Ishikawa (cell line): ENCODE results near the gene CLK3.

Experiments
- CEBPB ChIP-seq: IDR thresholded peaks from 2 replicates; pipeline ENCODE4 v1.6.1; 2012
- CREB1 ChIP-seq: IDR thresholded peaks from 2 replicates; pipeline ENCODE4 v1.6.1; 2012; ENCODE audit warnings: low read depth
- EGR1 ChIP-seq: IDR thresholded peaks from 2 replicates; pipeline ENCODE4 v1.6.1; 2012
- EP300 ChIP-seq: IDR thresholded peaks from 2 replicates; pipeline ENCODE4 v1.6.1; 2012; ENCODE audit warnings: borderline replicate concordance
- FOXM1 ChIP-seq: IDR thresholded peaks from 2 replicates; pipeline ENCODE4 v1.6.1; 2012; ENCODE audit warnings: low read depth, borderline replicate concordance
- MAX ChIP-seq: IDR thresholded peaks from 2 replicates; pipeline ENCODE4 v1.6.1; 2012
- NFIC ChIP-seq: IDR thresholded peaks from 2 replicates; pipeline ENCODE4 v1.6.1; 2012
- RAD21 ChIP-seq: IDR thresholded peaks from 2 replicates; pipeline ENCODE4 v1.6.1; 2012; ENCODE audit warnings: low read depth
- REST ChIP-seq: IDR thresholded peaks from 2 replicates; pipeline ENCODE4 v1.6.1; 2012; ENCODE audit warnings: low read depth, mild to moderate bottlenecking
- TAF1 ChIP-seq: IDR thresholded peaks from 2 replicates; pipeline ENCODE4 v1.6.1; 2012; ENCODE audit warnings: low read depth, mild to moderate bottlenecking
- TCF12 ChIP-seq: IDR thresholded peaks from 2 replicates; pipeline ENCODE4 v1.6.1; 2012; ENCODE audit warnings: low read depth
- TEAD4 ChIP-seq: IDR thresholded peaks from 2 replicates; pipeline ENCODE4 v1.6.1; 2012
- USF1 ChIP-seq: IDR thresholded peaks from 2 replicates; pipeline ENCODE4 v1.6.1; 2012
- YY1 ChIP-seq: IDR thresholded peaks from 2 replicates; pipeline ENCODE4 v1.6.1; 2012; ENCODE audit warnings: low read depth
- ZBTB7A ChIP-seq: IDR thresholded peaks from 2 replicates; pipeline ENCODE4 v1.6.1; 2012; ENCODE audit warnings: low read depth

CLK3 gene

GRCh38 chr15:74628199-74628598, 12.6 kb downstream of the CLK3 start:
- TF ChIP-seq EGR1 = no peak
- TF ChIP-seq TAF1 = no peak
- no peak for TF ChIP-seq CEBPB
- TF ChIP-seq MAX = no peak

- TF ChIP-seq USF1 = no peak
- no peak for TF ChIP-seq NFIC
- no peak for TF ChIP-seq TEAD4
- TF ChIP-seq EGR1 = no peak
- TF ChIP-seq EP300 = no peak
- no peak for TF ChIP-seq RAD21
- TF ChIP-seq YY1 = no peak
- TF ChIP-seq CEBPB = no peak
- no peak for TF ChIP-seq MAX
- no peak for TF ChIP-seq TCF12
- TF ChIP-seq TAF1 = no peak
- TF ChIP-seq REST = no peak
- TF ChIP-seq FOXM1 = no peak
- TF ChIP-seq ZBTB7A = no peak
- TF ChIP-seq CREB1 = no peak
These were observed 13.3 kb downstream of the CLK3 start for GRCh38 chr15:74628949-74629348.

- TF ChIP-seq TEAD4 = no peak
- TF ChIP-seq REST = no peak
- TF ChIP-seq USF1 = no peak
These were observed 14.8 kb downstream of the CLK3 start for GRCh38 chr15:74630284-74631086.

GRCh38 chr15:74631087-74631385, 15.4 kb downstream of the CLK3 start:
- TF ChIP-seq EP300 = no peak
- no peak for TF ChIP-seq FOXM1
- no peak for TF ChIP-seq ZBTB7A
- no peak for TF ChIP-seq USF1
- no peak for TF ChIP-seq TCF12
- no peak for TF ChIP-seq TEAD4
- TF ChIP-seq MAX = no peak
- TF ChIP-seq EGR1 = no peak
- TF ChIP-seq NFIC = no peak
- TF ChIP-seq CREB1 = no peak
- TF ChIP-seq CEBPB = no peak

GRCh38 chr15:74631408-74631807, 15.8 kb downstream of the CLK3 start:
- no peak for TF ChIP-seq REST
- no peak for TF ChIP-seq FOXM1
- TF ChIP-seq USF1 = no peak
- no peak for TF ChIP-seq EGR1
- TF ChIP-seq YY1 = no peak
- TF ChIP-seq TCF12 = no peak
- no peak for TF ChIP-seq TEAD4
- no peak for TF ChIP-seq MAX
- TF ChIP-seq ZBTB7A = no peak
- no peak for TF ChIP-seq NFIC
- TF ChIP-seq CREB1 = no peak
- no peak for TF ChIP-seq RAD21
